Cerebellar nuclear complex (tissue), 1 donor: ENCODE data around the gene PBLD.

ENCODE experiments used
- DNase-seq, 2 experiments: peaks; one replicate each; lab custom pipeline; 2025; lab: John Stamatoyannopoulos, UW

The PBLD gene

GRCh38 chr10:68332259-68333057, at the start of gene PBLD:
PBLD (minus strand) TSS chr10:68332928; CDS start chr10:68306844, 26,084 bp downstream.
- DNase-seq, result peak in 1 of 2 experiments; percentile 53

DNA sequence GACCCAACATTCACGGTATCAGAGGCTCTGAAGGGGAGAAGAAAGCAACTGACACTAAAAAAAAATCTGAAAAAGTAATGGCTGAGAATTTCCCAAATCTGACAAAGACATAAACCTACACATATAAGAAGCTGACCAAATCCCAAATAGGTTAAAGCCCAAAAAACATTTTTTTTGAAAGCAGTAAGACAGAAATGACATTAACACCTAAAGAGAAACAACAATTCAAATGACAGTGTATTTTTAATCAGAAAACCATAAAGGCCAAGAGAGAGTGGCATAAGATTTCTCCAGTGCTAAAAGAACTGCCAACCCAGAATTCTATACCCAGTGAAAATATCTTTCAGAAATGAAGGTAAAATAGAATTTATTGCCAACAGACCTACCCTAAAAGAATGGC, 38.9 kb upstream of the PBLD start:
- no peak for DNase-seq

DNA sequence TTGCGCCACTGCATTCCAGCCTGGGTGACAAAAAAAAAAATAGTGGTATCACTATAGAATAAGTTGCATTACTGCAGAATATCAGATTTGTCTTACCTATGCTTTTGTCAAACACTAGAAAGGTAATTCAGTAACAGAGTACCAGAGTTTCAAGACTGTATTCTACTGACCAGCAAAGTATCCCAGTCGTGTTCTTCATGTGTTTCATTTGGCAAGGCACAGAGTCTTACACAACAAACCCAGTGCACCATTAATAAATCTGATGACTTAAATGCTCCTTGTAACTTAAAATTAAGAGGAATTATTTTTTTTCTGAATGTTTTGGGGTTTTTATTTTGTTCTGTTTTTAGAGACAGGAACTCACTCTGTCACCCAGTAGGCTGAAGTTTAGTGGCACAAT, 34.4 kb upstream of the PBLD start:
- DNase-seq, result no peak

GRCh38 chr10:68366600-68366999, 33.9 kb upstream of the PBLD start:
- no peak for DNase-seq

DNA sequence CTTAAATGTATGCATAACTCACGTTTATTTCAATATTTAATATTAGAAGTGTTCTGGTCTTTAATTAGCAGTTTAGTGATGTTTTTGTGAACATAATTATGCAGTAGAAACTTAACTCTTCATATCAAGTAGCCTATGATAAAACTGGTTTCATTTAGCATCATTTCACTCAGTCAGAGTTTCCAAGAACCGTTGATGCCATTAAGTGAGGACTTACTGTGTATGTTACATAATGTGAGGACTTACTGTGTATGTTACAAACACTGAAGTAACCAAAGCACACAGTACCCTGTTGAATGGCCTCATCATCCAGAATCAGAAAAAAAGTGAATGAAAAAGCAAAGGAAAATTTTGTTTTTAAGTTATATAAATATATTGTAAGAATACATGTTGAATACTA, 32.9 kb upstream of the PBLD start:
- DNase-seq, result no peak

GRCh38 chr10:68364101-68364886, 31.6 kb upstream of the PBLD start:
- no peak for DNase-seq

DNA sequence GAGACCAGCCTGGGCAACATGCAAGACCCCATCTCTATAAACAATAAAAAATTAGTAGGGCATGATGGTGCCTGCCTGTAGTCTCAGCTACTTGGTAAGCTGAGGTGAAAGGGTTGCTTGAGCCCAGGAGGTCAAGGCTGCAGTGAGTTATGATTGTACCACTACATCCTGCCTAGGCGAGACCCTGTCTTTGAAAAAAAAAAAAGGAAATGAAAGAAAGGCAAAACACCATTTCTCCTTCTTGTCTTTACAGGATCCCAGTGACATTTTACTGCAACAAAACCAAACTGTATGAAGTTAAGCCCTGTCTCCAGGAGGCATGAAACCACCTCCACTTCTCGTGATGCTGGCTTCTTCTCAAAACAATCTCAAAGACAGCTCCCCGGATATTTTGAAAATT, 29.9 kb upstream of the PBLD start:
- no peak for DNase-seq

- no peak for DNase-seq
These were observed 26.5 kb upstream of the PBLD start for GRCh38 chr10:68359189-68359588.

GRCh38 chr10:68353537-68353936, 20.8 kb upstream of the PBLD start:
- no peak for DNase-seq

DNA sequence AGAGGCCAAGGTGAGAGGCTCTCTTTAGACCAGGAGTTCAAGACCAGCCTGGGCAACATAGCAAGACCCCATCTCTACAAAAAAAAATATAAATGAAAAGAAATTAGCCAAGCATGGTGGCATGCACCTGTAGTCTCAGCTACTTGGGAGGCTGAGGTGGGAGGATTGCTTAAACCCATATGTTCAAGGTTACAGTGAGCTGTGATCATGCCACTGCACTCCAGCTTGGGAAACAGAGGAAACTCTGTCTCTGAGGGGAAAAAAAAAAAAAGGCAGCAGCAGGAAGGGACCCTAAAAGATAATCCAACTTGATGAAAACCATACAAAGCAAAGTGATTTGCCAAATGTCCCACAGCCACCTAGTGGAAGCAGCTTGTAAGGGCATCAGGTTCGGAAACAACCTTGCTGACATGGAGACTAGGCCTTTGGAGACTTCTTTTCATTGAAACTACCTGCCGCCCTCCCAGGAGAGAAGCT, 15.6 kb upstream of the PBLD start:
- DNase-seq, result no peak

DNA sequence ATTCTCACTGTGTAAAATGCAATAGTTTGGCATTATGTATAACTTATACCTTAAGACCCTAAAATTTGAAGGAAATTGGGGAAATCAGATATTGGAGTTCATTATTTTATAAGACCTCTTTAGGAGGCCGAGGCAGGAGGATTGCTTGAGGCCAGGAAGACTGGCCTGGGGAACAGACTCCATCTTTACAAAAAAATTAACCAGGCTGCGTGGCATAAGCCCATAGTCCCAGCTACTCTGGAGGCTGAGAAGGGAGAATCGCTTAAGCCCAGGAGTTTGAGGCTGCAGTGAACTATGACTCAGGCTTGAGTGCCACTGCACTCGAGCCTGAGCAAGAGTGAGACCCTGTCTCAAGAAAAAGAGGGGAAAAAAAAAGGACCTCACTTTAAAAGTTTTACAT, 14.0 kb upstream of the PBLD start:
- DNase-seq, result no peak

GRCh38 chr10:68345621-68346020, 12.9 kb upstream of the PBLD start:
- no peak for DNase-seq

- no peak for DNase-seq
These were observed 10.3 kb upstream of the PBLD start for GRCh38 chr10:68342909-68343516.

DNA sequence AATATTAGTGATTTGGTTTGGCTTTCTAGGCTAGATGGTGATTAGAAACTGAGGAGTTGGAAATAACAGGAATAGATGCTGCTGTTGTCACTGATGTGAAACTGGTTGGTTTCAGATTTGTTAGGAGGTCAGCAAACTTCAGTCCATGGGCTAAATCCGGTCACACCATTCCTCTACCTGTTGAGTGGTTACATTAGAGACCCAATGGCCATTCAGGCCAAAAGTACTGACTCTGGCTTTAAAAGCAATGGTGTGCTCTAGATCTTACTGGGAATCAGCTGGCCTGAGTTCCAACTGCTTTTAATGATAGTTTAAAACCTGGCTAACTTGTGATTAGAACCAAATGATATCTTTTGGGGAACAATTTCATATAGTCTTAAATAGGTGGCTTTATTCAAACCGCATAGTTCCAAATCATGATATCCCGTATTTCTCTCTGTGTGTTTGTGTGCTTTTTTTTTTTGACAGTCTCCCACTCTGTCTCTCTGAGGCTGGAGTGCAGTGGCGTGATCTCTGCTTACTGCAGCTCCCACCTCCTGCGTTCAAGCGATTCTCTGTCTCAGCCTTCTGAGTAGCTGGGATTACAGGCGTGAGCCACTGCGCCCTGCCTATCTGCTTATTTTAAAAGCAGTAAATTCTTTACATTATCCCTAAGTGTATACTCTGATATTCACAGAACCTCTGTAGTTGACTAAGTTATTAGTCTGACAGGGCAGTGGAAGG, 7.8 kb upstream of the PBLD start:
- DNase-seq, result no peak

- no peak for DNase-seq
These were observed 4.1 kb upstream of the PBLD start for GRCh38 chr10:68336754-68337351.

GRCh38 chr10:68334672-68335467, 2.1 kb upstream of the PBLD start:
- no peak for DNase-seq

DNA sequence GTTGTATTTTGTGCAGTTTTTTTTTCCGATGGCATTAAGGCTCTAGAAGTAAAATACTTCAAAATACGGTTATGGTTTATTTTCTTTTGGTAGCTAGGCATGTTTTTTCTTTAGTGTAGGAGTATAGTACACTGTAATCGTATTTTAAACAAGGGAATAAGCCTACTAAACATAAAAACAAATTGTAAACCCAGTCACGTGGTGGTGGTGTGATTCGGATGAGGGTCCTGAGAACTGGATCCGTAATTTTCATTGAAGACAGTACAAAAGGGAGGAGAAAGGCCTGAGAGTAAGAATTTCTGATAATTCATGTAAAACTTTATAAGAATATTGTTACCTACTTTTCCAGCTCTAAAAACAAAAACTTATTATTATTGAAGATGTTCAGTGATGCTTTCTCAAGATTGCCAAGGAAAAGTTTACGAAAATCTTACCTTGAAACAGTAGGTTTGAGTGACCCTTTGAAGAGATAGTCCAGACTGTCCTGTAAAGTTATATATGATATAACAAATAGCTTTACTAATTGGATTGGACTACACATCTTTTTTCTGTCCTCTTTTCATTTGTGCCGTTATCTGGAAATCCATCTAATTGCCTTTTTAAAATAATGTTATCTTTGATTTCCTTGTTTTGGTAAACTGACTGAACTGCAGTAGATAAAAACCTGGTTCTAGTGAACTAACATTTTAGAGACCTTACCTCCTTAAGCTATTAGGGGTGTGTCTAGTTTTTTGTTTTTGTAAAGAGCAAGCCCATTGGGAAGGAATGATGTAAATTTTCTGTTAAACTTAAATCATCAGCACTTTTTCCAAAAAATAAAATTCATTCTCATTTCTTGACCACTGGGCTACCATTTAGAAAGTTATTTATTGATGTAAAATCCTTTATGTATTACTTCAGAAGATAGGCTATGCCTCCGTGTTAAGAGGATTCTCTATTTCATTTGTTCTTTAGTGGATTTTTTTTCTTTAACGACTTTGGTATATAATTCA, 1.0 kb upstream of the PBLD start:
- no peak for DNase-seq

GRCh38 chr10:68333058-68333395, 299 bp upstream of the PBLD start:
- no peak for DNase-seq

GRCh38 chr10:68331455-68332258, 1.1 kb downstream of the PBLD start, which contains the start of gene HNRNPH3:
HNRNPH3 (plus strand) TSS chr10:68332064; CDS start chr10:68337222, 5,158 bp downstream.
- peak in 1 of 2 experiments; percentile 78 for DNase-seq
